ENCODE measurements around the gene RAB11B.

Gene RAB11B

DNA sequence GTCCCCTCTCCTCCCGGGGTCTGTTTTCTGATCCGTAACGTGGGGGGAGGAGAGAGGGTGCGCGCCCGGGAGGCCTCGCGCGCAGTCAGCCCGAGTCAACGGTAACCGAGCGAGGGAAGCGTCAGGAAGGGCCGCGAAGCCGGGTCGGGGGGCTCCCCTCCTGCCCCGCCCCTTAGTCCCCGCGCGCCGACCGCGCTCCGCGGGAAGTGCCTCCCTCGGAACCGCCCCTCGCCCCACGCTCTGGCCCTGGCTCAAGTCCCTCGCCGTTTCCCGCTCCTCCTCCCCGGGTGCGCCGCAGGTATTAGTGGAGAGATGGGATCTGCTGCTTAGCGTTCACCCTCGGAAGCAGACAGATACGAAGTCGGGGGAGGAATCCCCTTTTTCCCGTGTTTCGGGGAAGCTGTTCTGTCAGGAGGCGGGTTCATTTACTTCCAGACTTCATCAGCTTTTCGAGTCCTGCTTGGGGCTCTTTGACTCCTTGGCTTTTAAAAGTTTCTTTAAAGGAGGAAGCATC lies 55.4 kb downstream of the RAB11B start:
- H3K4me3 ChIP-seq (ENCODE audit: control insufficient read depth, low read depth, low read length): peak overlapping the region; percentile 69
- DNase-seq (ENCODE audit: low read depth): no peak
- TF ChIP-seq, protein P1, sequence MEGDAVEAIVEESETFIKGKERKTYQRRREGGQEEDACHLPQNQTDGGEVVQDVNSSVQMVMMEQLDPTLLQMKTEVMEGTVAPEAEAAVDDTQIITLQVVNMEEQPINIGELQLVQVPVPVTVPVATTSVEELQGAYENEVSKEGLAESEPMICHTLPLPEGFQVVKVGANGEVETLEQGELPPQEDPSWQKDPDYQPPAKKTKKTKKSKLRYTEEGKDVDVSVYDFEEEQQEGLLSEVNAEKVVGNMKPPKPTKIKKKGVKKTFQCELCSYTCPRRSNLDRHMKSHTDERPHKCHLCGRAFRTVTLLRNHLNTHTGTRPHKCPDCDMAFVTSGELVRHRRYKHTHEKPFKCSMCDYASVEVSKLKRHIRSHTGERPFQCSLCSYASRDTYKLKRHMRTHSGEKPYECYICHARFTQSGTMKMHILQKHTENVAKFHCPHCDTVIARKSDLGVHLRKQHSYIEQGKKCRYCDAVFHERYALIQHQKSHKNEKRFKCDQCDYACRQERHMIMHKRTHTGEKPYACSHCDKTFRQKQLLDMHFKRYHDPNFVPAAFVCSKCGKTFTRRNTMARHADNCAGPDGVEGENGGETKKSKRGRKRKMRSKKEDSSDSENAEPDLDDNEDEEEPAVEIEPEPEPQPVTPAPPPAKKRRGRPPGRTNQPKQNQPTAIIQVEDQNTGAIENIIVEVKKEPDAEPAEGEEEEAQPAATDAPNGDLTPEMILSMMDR (conservative IDR thresholded peaks at IDR 0.05; ENCODE audit: control insufficient read depth, insufficient read depth, low read depth, low read length): no peak

DNA sequence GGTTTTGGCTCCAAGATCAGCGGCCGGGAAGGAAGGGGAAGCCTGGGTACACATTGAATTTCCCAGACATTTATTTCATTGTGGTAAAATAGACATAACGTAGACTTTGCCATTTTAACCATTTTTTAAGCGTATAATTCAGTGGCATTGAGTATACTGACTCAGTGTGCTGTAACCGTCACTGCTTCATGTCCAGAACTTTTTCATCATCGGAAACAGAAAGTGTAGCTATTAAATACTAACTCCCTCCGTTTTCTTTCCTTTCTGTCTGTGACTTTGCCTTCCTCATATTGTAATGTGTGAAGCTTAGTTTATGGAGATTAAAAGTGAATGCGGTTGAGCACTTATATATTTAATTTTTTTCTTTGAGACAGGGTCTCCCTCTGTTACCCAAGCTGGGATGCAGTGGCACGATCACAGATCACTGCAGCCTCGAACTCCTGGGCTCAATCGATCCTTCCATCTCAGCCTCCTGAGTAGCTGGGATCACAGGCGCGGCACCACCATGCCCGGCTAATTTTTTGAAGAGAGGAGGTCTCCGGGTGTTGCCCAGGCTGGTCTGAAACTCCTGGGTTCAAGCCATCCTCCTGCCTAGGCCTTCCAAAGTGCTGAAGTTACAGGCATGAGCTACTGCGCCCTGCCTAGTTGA lies 56.0 kb downstream of the RAB11B start:
- peak overlapping the region; percentile 69 for H3K4me3 ChIP-seq (ENCODE audit: control insufficient read depth, low read depth, low read length)
- TF ChIP-seq, protein P1 (conservative IDR thresholded peaks at IDR 0.05; ENCODE audit: control insufficient read depth, insufficient read depth, low read depth, low read length): no peak
- no peak for DNase-seq (ENCODE audit: low read depth)

DNA sequence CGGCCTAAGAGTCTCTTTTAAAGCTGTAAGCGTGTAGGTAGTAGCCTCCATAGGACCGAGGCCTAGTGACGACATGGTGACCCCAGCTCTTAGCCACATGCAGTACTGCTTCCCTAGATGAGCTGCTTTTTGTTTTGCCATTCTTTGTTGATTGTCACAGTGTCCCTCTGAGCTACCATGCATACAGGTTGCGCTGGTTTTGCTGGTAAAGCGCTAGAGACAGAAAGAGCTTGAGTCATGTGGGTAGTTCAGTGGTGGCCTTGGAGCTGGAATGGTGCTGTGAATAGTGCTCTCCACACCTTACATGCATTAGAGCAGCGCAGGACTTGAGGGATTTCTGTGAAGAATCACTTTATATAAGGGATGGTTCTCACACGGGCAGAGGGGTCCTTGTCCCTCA lies 59.7 kb downstream of the RAB11B start:
- DNase-seq (ENCODE audit: low read depth): no peak
- no peak overlapping the region for H3K4me3 ChIP-seq (ENCODE audit: control insufficient read depth, low read depth, low read length)
- TF ChIP-seq, protein P1 (conservative IDR thresholded peaks at IDR 0.05; ENCODE audit: control insufficient read depth, insufficient read depth, low read depth, low read length): no peak

DNA sequence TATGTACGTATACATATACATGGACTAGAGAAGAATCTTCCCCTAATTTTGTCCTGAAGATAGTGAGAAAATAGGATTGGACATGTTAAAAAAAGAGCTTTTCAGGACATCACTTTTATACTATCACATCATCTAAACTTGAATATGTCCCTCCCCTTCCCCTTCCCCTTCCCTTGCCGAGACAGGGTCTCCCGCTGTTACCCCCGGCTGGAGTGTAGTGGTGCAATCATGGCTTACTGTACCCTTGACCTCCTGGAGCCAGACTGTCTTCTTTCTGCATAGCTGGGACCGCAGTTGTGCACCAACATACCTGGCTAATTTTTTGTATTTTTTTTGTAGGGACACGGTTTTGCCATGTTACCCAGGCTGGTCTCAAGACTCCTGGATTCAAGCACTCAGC lies 61.2 kb downstream of the RAB11B start:
- DNase-seq (ENCODE audit: low read depth): no peak
- H3K4me3 ChIP-seq (ENCODE audit: control insufficient read depth, low read depth, low read length): no peak overlapping the region
- TF ChIP-seq, protein P1 (conservative IDR thresholded peaks at IDR 0.05; ENCODE audit: control insufficient read depth, insufficient read depth, low read depth, low read length): no peak

DNA sequence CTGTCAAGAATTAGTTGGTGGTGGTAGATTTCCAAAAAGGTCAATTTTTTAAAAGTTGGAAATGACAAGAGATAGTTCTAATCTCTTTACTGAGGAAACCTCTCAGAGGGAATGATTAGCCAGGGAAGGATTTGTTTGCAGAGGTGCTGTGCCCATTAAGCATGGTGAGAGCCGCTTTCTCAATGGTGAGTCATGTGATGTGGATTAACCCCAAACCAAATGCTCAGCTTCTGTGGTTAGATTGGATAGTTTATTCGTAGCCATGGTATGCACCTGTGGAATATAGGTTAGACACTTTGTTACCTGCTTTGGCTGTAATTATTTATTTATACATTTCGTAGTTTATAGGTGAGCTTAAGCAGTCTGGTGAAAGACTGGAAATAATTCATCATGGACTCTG lies 61.7 kb downstream of the RAB11B start:
- no peak overlapping the region for H3K4me3 ChIP-seq (ENCODE audit: control insufficient read depth, low read depth, low read length)
- TF ChIP-seq, protein P1 (conservative IDR thresholded peaks at IDR 0.05; ENCODE audit: control insufficient read depth, insufficient read depth, low read depth, low read length): no peak
- peak; percentile 72 for DNase-seq (ENCODE audit: low read depth)

DNA sequence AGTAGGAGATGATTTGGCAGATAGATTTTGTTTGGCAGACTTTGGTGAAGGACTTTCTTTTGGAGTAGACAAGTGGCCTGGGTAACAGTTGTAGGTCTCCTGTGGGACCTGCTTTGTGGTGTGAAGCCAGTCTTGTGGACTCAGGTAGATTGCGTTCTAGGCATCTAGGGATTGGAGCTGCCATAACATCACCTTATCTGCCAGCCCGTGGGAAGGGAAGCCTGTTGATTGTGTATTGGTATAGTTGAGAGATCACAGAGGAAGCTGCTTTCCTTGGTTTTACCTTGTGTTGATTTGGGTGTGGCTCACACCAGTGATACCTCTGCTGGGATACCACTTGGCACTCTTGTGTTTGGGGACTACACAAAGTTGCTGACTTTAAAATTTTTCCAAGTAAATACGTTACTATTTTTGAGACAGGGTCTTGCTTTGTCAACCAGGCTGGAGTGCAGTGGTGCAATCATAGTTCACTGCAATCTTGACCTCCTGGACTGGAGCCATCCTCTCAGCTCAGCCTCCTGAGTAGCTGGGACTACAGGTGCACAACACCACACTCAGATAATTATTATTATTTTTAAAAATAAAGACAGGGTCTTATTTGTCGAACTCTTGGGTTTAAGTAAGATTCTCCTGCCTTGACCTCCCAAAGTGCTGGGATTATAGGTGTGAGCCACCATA lies 62.4 kb downstream of the RAB11B start:
- DNase-seq (ENCODE audit: low read depth): no peak
- TF ChIP-seq, protein P1 (conservative IDR thresholded peaks at IDR 0.05; ENCODE audit: control insufficient read depth, insufficient read depth, low read depth, low read length): no peak
- H3K4me3 ChIP-seq (ENCODE audit: control insufficient read depth, low read depth, low read length): no peak overlapping the region
